Kidney epithelial cell (primary cell): ENCODE measurements around the gene MRPS2. TPM values are rescaled to one million over a fixed set of nuclear protein-coding genes. Genes with fewer than 3 reads are reported as not detected.

ENCODE experiments used
- DNase-seq: peaks from one replicate; pipeline ENCODE4 v3.0.0-alpha.2; 2010; ENCODE audit warnings: low read depth
- H3K27me3 ChIP-seq: 2 replicates; pipeline ENCODE4 v1.6.0; 2011; ENCODE audit warnings: low read length; ENCODE audit not compliant: control insufficient read depth, insufficient read depth
- H3K36me3 ChIP-seq: 2 replicates; pipeline ENCODE4 v1.5.1; 2011; ENCODE audit warnings: low read length; ENCODE audit not compliant: control insufficient read depth, insufficient read depth
- H3K4me3 ChIP-seq: 2 replicates; pipeline ENCODE4 v1.5.1; 2011; ENCODE audit warnings: low read depth, mild to moderate bottlenecking, control low read depth, low read length
- CTCF ChIP-seq: IDR thresholded peaks from 2 replicates; pipeline ENCODE4 v1.5.1; 2011; ENCODE audit warnings: mild to moderate bottlenecking, moderate library complexity, low read length, control low read depth, inconsistent platforms; ENCODE audit not compliant: insufficient read depth, poor library complexity, severe bottlenecking
- total RNA-seq: library from RNA; depleted of rRNA; stranded (reverse); fragments of >200 nt; gene quantifications from 2 replicates; pipeline ENCODE4 v1.2.3, GENCODE V29; 2015

MRPS2 gene
- total RNA-seq, 1 donor from 2014 or later = 72.4 TPM

GRCh38 chr9:135494791-135495559 is 5.5 kb upstream of the MRPS2 start:
- no peaks in the 10 kb centered on the region for H3K36me3 ChIP-seq
- TF ChIP-seq CTCF = no peak
- DNase-seq = no peak
- H3K27me3 ChIP-seq = no peaks in the 10 kb centered on the region
- H3K4me3 ChIP-seq = no peak overlapping the region

- Histone ChIP-seq H3K27me3 (no peaks in the 10 kb centered on the region), H3K36me3 (no peaks in the 10 kb centered on the region), H3K4me3 (no peak overlapping the region)
- no peak for DNase-seq
- TF ChIP-seq CTCF = no peak
Observed at GRCh38 chr9:135498381-135499126, 1.9 kb upstream of the MRPS2 start.

GRCh38 chr9:135499326-135500070 is 984 bp upstream of the MRPS2 start:
- H3K4me3 ChIP-seq = peak overlapping the region; percentile 82
- TF ChIP-seq CTCF = peak; percentile 1
- no peaks in the 10 kb centered on the region for H3K27me3 ChIP-seq
- DNase-seq = no peak
- no peaks in the 10 kb centered on the region for H3K36me3 ChIP-seq

GRCh38 chr9:135500071-135500524 is 384 bp upstream of the MRPS2 start:
- Histone ChIP-seq H3K4me3 (peak overlapping the region; percentile 82), H3K36me3 (no peaks in the 10 kb centered on the region), H3K27me3 (no peaks in the 10 kb centered on the region)
- no peak for DNase-seq
- TF ChIP-seq CTCF = no peak

- H3K36me3 ChIP-seq = no peaks in the 10 kb centered on the region
- no peak for TF ChIP-seq CTCF
- H3K27me3 ChIP-seq = no peaks in the 10 kb centered on the region
Observed at GRCh38 chr9:135501261-135502167, 1.0 kb downstream of the MRPS2 start.

More at GRCh38 chr9:135501261-135502167, 1.0 kb downstream of the MRPS2 start:
- no peak for DNase-seq
- H3K4me3 ChIP-seq = peak overlapping the region; percentile 82
